Upper lobe of left lung (tissue), 6 donors: ENCODE measurements around the gene KDM6B. TPM values are rescaled to one million over a fixed set of nuclear protein-coding genes. Genes with fewer than 3 reads are reported as not detected.

ENCODE experiments used
- ATAC-seq, 2 donors: fragments of 200-7000 bp; cut with Tn5 transposase; one replicate each; pipeline ENCODE4 v1.9.1; 2022; ENCODE audit warnings: mild to moderate bottlenecking in 2 of 2, moderate library complexity in 2 of 2; ENCODE audit not compliant: low FRiP score in 2 of 2
- DNase-seq, 2 donors: peaks; one replicate each; pipeline ENCODE4 v3.0.0-alpha.2; 2019 to 2020
- H3K27ac ChIP-seq, 4 donors: fragments of 200-600 bp; sonication (generic); one replicate each; pipeline ENCODE4 v1.5.1; 2016 to 2019
- H3K27me3 ChIP-seq, 4 donors: fragments of 200-600 bp; sonication (generic); one replicate each; pipeline ENCODE4 v1.5.1; 2017 to 2019
- H3K36me3 ChIP-seq, 4 donors: fragments of 200-600 bp; sonication (generic); one replicate each; pipeline ENCODE4 v1.5.1; 2016 to 2019
- H3K4me1 ChIP-seq, 4 donors: fragments of 200-600 bp; sonication (generic); one replicate each; pipeline ENCODE4 v1.5.1; 2018 to 2019
- H3K4me3 ChIP-seq, 4 donors: fragments of 200-600 bp; sonication (generic); one replicate each; pipeline ENCODE4 v1.5.1; 2017 to 2019; ENCODE audit warnings: mild to moderate bottlenecking in 2 of 4, moderate library complexity in 1 of 4
- H3K9me3 ChIP-seq, 4 donors: fragments of 200-600 bp; sonication (generic); one replicate each; pipeline ENCODE4 v1.5.1; 2018 to 2019
- CTCF ChIP-seq, 6 experiments: fragments of 450-650 bp in 4 of 6; fragments of 200-600 bp in 2 of 6; sonication (generic) in 2 of 6; IDR thresholded peaks; one replicate each; pipeline ENCODE4 v1.5.1; 2016 to 2019; ENCODE audit warnings: antibody characterized with exemption in 6 of 6
- EP300 ChIP-seq, 4 donors: sonication (generic); formaldehyde crosslinking; IDR thresholded peaks; one replicate each; pipeline ENCODE4 v1.5.1; 2017; ENCODE audit warnings: antibody characterized with exemption in 4 of 4, control low read depth in 2 of 4
- POLR2A ChIP-seq, 4 donors: fragments of 450-650 bp; IDR thresholded peaks; one replicate each; pipeline ENCODE4 v1.5.1; 2016 to 2017; ENCODE audit warnings: antibody characterized with exemption in 4 of 4, mild to moderate bottlenecking in 2 of 4
- POLR2AphosphoS5 ChIP-seq, 2 donors: sonication (generic); formaldehyde crosslinking; IDR thresholded peaks; one replicate each; pipeline ENCODE4 v1.5.1; 2017; ENCODE audit warnings: antibody characterized with exemption in 2 of 2
- WGBS, 2 donors: methylation state at CpG; one replicate each; pipeline ENCODE4 v1.1.5; 2017 to 2018; 5-methylcytosine and 5-hydroxymethylcytosine counted together
- total RNA-seq, 6 donors: library from RNA; depleted of rRNA in 4 of 6; stranded (reverse); fragments of >200 nt in 4 of 6; gene quantifications; one replicate each; pipeline versions ENCODE4 v1.1.0 to v1.2.1, GENCODE V29; 2016 to 2021
- donor health status: DM: no; HTN: no; CAD: no; lungs with moderate emphysema.
- donor health status: DM: no; HTN: yes; CAD: no; lungs with severe emphysema.

KDM6B gene
- total RNA-seq, 6 donors from 2014 or later: 17.5 to 68.0 (median 42.2) TPM

GRCh38 chr17:7818746-7819645, 15.0 kb upstream of the KDM6B start:
- Histone ChIP-seq H3K9me3 (no peaks in the 10 kb centered on the region), H3K4me3 (no peak overlapping the region), H3K4me1 (no peaks in the 10 kb centered on the region), H3K36me3 (no peaks in the 10 kb centered on the region), H3K27me3 (no peaks in the 10 kb centered on the region), H3K27ac (no peak overlapping the region)
- ATAC-seq (no peak), DNase-seq (peak in 1 of 2 donors; percentile 62)
- TF ChIP-seq POLR2AphosphoS5 (IDR thresholded peaks at IDR 0.05): no peak
- no peak for TF ChIP-seq EP300 (IDR thresholded peaks at IDR 0.05)
- no peak for TF ChIP-seq POLR2A (IDR thresholded peaks at IDR 0.05)
- TF ChIP-seq CTCF (IDR thresholded peaks at IDR 0.05): no peak
- WGBS, 2 donors: 85 to 90% methylated on average over 27 of the region's 27 CpGs

- Histone ChIP-seq H3K4me1 (no peaks in the 10 kb centered on the region), H3K4me3 (no peak overlapping the region), H3K27me3 (no peaks in the 10 kb centered on the region), H3K9me3 (no peaks in the 10 kb centered on the region), H3K36me3 (no peaks in the 10 kb centered on the region), H3K27ac (no peak overlapping the region)
- DNase-seq: no peak
- WGBS, 2 donors: 83 to 93% methylated on average over 5 of the region's 5 CpGs
- no peak for TF ChIP-seq POLR2AphosphoS5 (IDR thresholded peaks at IDR 0.05)
- no peak for TF ChIP-seq POLR2A (IDR thresholded peaks at IDR 0.05)
- TF ChIP-seq EP300 (IDR thresholded peaks at IDR 0.05): no peak
- TF ChIP-seq CTCF (IDR thresholded peaks at IDR 0.05): no peak
- no peak for ATAC-seq
Measured at GRCh38 chr17:7820231-7820630, 13.8 kb upstream of the KDM6B start.

- 72 to 80% methylated on average over 11 to 14 of the region's 14 CpGs for WGBS, 2 donors
- H3K9me3 ChIP-seq: no peaks in the 10 kb centered on the region
Measured at GRCh38 chr17:7822126-7822525, 11.9 kb upstream of the KDM6B start.

GRCh38 chr17:7823581-7824001, 10.4 kb upstream of the KDM6B start:
- Histone ChIP-seq H3K36me3 (no peaks in the 10 kb centered on the region), H3K9me3 (no peaks in the 10 kb centered on the region), H3K4me1 (no peaks in the 10 kb centered on the region), H3K27me3 (no peaks in the 10 kb centered on the region), H3K27ac (no peak overlapping the region), H3K4me3 (no peak overlapping the region)
- peak in 1 of 2 donors; percentile 53 for DNase-seq
- no peak for ATAC-seq
- 89 to 90% methylated on average over 20 of the region's 20 CpGs for WGBS, 2 donors
- TF ChIP-seq CTCF (IDR thresholded peaks at IDR 0.05) (no peak), POLR2A (IDR thresholded peaks at IDR 0.05) (no peak), POLR2AphosphoS5 (IDR thresholded peaks at IDR 0.05) (no peak), EP300 (IDR thresholded peaks at IDR 0.05) (no peak)

More at GRCh38 chr17:7822126-7822525, 11.9 kb upstream of the KDM6B start:
- no peaks in the 10 kb centered on the region for H3K27me3 ChIP-seq
- no peak overlapping the region for H3K27ac ChIP-seq
- no peaks in the 10 kb centered on the region for H3K36me3 ChIP-seq
- no peak for TF ChIP-seq POLR2AphosphoS5 (IDR thresholded peaks at IDR 0.05)
- TF ChIP-seq POLR2A (IDR thresholded peaks at IDR 0.05): no peak
- no peak for TF ChIP-seq EP300 (IDR thresholded peaks at IDR 0.05)
- TF ChIP-seq CTCF (IDR thresholded peaks at IDR 0.05): no peak
- H3K4me3 ChIP-seq: no peak overlapping the region
- H3K4me1 ChIP-seq: no peaks in the 10 kb centered on the region
- DNase-seq (peak in 1 of 2 donors; percentile 47), ATAC-seq (no peak)
